Gastroesophageal sphincter (tissue), 3 donors: ENCODE data around the gene ERRFI1.

Experiments
- EP300 ChIP-seq: sonication (generic); formaldehyde crosslinking; IDR thresholded peaks from one replicate; pipeline ENCODE4 v1.6.1; 2017; ENCODE audit warnings: antibody characterized with exemption, mild to moderate bottlenecking
- POLR2A ChIP-seq, 2 donors: fragments of 450-650 bp; IDR thresholded peaks; one replicate each; pipeline ENCODE4 v1.6.1; 2017; ENCODE audit warnings: antibody characterized with exemption in 2 of 2, mild to moderate bottlenecking in 2 of 2, moderate library complexity in 1 of 2
- POLR2AphosphoS5 ChIP-seq: sonication (generic); formaldehyde crosslinking; IDR thresholded peaks from one replicate; pipeline ENCODE4 v1.6.1; 2017; ENCODE audit warnings: antibody characterized with exemption
- TF ChIP-seq, protein P1 (sequence below), 4 experiments: fragments of 200-600 bp in 2 of 4; fragments of 450-650 bp in 2 of 4; sonication (generic) in 1 of 4; IDR thresholded peaks; one replicate each; pipeline ENCODE4 v1.5.1; 2017 to 2019; ENCODE audit warnings: antibody characterized with exemption in 4 of 4, mild to moderate bottlenecking in 2 of 4, moderate library complexity in 2 of 4

DNA sequence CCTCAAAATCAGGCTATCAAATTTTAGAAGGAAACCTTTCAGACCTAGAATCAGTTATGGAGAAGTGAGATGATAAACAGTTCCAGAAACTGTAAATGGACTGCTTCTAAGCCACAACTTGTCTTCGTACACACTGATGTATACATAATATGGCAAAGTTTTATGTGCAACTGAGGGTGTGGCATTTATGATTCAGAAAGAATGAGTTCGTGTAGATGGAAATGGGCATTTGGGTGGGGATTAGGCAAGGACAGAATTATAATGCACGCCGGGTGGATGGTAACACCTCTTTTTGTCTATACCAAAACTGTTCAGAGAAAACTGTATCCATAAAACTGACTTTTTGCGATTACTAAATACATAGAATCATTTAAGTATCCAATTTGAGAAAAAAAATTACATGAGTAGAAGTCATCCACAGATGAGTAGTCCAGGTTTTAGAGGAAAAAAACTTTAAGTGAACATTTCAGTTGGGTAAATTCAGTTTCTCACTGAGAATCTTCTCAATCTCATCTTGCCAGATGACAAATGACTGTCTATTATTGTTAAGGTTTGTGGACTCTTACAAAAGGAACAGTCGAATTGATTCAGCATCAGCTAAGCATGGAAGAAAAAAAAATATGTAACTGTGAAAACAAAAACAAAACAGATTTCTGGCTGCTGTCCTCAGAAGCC lies 22.5 kb downstream of the ERRFI1 start:
- TF ChIP-seq POLR2A (IDR thresholded peaks at IDR 0.05) (no peak), EP300 (no peak), POLR2AphosphoS5 (no peak)
- TF ChIP-seq, protein P1, sequence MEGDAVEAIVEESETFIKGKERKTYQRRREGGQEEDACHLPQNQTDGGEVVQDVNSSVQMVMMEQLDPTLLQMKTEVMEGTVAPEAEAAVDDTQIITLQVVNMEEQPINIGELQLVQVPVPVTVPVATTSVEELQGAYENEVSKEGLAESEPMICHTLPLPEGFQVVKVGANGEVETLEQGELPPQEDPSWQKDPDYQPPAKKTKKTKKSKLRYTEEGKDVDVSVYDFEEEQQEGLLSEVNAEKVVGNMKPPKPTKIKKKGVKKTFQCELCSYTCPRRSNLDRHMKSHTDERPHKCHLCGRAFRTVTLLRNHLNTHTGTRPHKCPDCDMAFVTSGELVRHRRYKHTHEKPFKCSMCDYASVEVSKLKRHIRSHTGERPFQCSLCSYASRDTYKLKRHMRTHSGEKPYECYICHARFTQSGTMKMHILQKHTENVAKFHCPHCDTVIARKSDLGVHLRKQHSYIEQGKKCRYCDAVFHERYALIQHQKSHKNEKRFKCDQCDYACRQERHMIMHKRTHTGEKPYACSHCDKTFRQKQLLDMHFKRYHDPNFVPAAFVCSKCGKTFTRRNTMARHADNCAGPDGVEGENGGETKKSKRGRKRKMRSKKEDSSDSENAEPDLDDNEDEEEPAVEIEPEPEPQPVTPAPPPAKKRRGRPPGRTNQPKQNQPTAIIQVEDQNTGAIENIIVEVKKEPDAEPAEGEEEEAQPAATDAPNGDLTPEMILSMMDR (IDR thresholded peaks at IDR 0.05), result no peak
